H1 (cell line): ENCODE results near the gene SMPX. TPM values are rescaled to one million over a fixed set of nuclear protein-coding genes. Genes with fewer than 3 reads are reported as not detected.

Experiments used
- CTCF ChIA-PET: fragments of 300-600 bp; sonication (Branson Sonifier 250); formaldehyde crosslinking; loops from one replicate; lab custom pipeline; 2021; ENCODE audit not compliant: partially characterized antibody; lab: Charles Lee
- POLR2A ChIA-PET: fragments of 300-600 bp; sonication (Branson Sonifier 250); formaldehyde crosslinking; loops from one replicate; lab custom pipeline; 2021; ENCODE audit warnings: inconsistent platforms; ENCODE audit not compliant: partially characterized antibody; lab: Charles Lee
- DNase-seq, 2 experiments: peaks; one replicate each; pipeline versions ENCODE4 v3.0.0 to v3.0.0-alpha.2; 2010 to 2022; ENCODE audit warnings: low spot score in 2 of 2, low read depth in 1 of 2, mixed read lengths in 1 of 2
- FAIRE-seq: peaks from 2 replicates; lab custom pipeline; 2011; peaks lifted over from hg19 to GRCh38; lab: Jason Lieb, UNC
- H2AFZ ChIP-seq: 2 replicates; pipeline ENCODE4 v1.8.1; 2012; ENCODE audit warnings: low read length, inconsistent platforms
- H2AK5ac ChIP-seq: 2 replicates; pipeline ENCODE4 v1.6.1; 2013; ENCODE audit warnings: low read depth, low read length
- H2BK120ac ChIP-seq: replicated peaks from 2 replicates; pipeline ENCODE3; 2013; ENCODE audit warnings: low read depth, low read length, inconsistent platforms
- H2BK12ac ChIP-seq: 2 replicates; pipeline ENCODE4 v1.6.1; 2013; ENCODE audit warnings: low read depth, low read length
- H2BK15ac ChIP-seq: 2 replicates; pipeline ENCODE4 v1.6.1; 2013; ENCODE audit warnings: low read length
- H2BK20ac ChIP-seq: 2 replicates; pipeline ENCODE4 v1.6.1; 2013; ENCODE audit warnings: low read length
- H2BK5ac ChIP-seq: 2 replicates; pipeline ENCODE4 v1.6.1; 2013; ENCODE audit warnings: low read depth, low read length
- H3K14ac ChIP-seq: 2 replicates; pipeline ENCODE4 v1.6.1; 2013; ENCODE audit warnings: inconsistent platforms; ENCODE audit not compliant: insufficient read length
- H3K18ac ChIP-seq: 2 replicates; pipeline ENCODE4 v1.6.1; 2013; ENCODE audit warnings: low read length; ENCODE audit errors: extremely low read depth
- H3K23ac ChIP-seq: 2 replicates; pipeline ENCODE4 v1.6.1; 2013; ENCODE audit warnings: inconsistent platforms; ENCODE audit not compliant: insufficient read length
- H3K23me2 ChIP-seq: 2 replicates; pipeline ENCODE4 v1.6.1; 2013; ENCODE audit warnings: low read depth, low read length
- H3K27ac ChIP-seq: 2 replicates; pipeline ENCODE4 v1.6.1; 2011; ENCODE audit warnings: low read depth, low read length, inconsistent platforms
- H3K27me3 ChIP-seq, 4 experiments: replicated peaks in 1 of 4; 1 replicate in 1 of 4; 2 replicates in 3 of 4; pipeline versions ENCODE4 v1.6.1 to v1.8.1; 2011 to 2013; ENCODE audit warnings: low read length in 3 of 4, mild to moderate bottlenecking in 3 of 4, inconsistent platforms in 2 of 4, mixed read lengths in 2 of 4, moderate library complexity in 1 of 4; ENCODE audit not compliant: control insufficient read depth in 3 of 4, insufficient read depth in 3 of 4; ENCODE audit errors: extremely low read depth in 1 of 4
- H3K36me3 ChIP-seq, 4 experiments: 2 replicates each; pipeline versions ENCODE4 v1.6.1 to v1.8.1; 2011 to 2013; ENCODE audit warnings: mild to moderate bottlenecking in 4 of 4, low read length in 3 of 4, moderate library complexity in 2 of 4, control low read depth in 1 of 4, inconsistent platforms in 1 of 4; ENCODE audit not compliant: insufficient read depth in 4 of 4, control insufficient read depth in 2 of 4
- H3K4ac ChIP-seq: replicated peaks from 2 replicates; pipeline ENCODE3; 2013; ENCODE audit warnings: low read length, low read depth, mixed read lengths, inconsistent platforms; ENCODE audit not compliant: insufficient read length
- H3K4me1 ChIP-seq, 4 experiments: replicated peaks in 1 of 4; 1 replicate in 1 of 4; 2 replicates in 3 of 4; pipeline versions ENCODE4 v1.6.1 to v1.8.1; 2011 to 2013; ENCODE audit warnings: low read length in 3 of 4, inconsistent platforms in 2 of 4, mixed read lengths in 1 of 4; ENCODE audit not compliant: insufficient read depth in 4 of 4, control insufficient read depth in 3 of 4
- H3K4me2 ChIP-seq, 2 experiments: 2 replicates each; pipeline versions ENCODE4 v1.6.1 to v1.8.1; 2011 to 2013; ENCODE audit warnings: low read depth in 2 of 2, low read length in 2 of 2, control low read depth in 1 of 2, inconsistent platforms in 1 of 2, mild to moderate bottlenecking in 1 of 2; ENCODE audit not compliant: insufficient read depth in 1 of 2
- H3K4me3 ChIP-seq, 4 experiments: fragments of 200-600, 300-600 bp in 1 of 4; sonication (generic), shearing (Covaris generic), sonication (Bioruptor Twin) in 1 of 4; 2 replicates each; pipeline versions ENCODE4 v1.5.1 to v1.8.1; 2011 to 2016; ENCODE audit warnings: low read length in 4 of 4, low read depth in 3 of 4, control low read depth in 2 of 4, inconsistent platforms in 2 of 4, mild to moderate bottlenecking in 2 of 4, mixed read lengths in 1 of 4, moderate library complexity in 1 of 4; ENCODE audit not compliant: insufficient read depth in 2 of 4; ENCODE audit errors: extremely low read depth in 1 of 4
- H3K56ac ChIP-seq: replicated peaks from 2 replicates; pipeline ENCODE3; 2013; ENCODE audit warnings: low read depth, mild to moderate bottlenecking, mixed read lengths, low read length, inconsistent platforms; ENCODE audit not compliant: insufficient read length
- H3K79me1 ChIP-seq: 2 replicates; pipeline ENCODE4 v1.6.1; 2013; ENCODE audit warnings: low read depth, low read length, control low read depth
- H3K79me2 ChIP-seq, 2 experiments: 2 replicates each; pipeline versions ENCODE4 v1.6.1 to v1.8.1; 2012 to 2013; ENCODE audit warnings: low read length in 2 of 2, mild to moderate bottlenecking in 2 of 2, inconsistent platforms in 1 of 2; ENCODE audit not compliant: insufficient read depth in 2 of 2, control insufficient read depth in 1 of 2
- H3K9ac ChIP-seq, 4 experiments: replicated peaks in 1 of 4; 1 replicate in 1 of 4; 2 replicates in 3 of 4; pipeline versions ENCODE4 v1.6.1 to v1.8.1; 2011 to 2013; ENCODE audit warnings: low read depth in 3 of 4, low read length in 3 of 4, control low read depth in 2 of 4, mild to moderate bottlenecking in 2 of 4, moderate library complexity in 2 of 4, inconsistent platforms in 1 of 4; ENCODE audit errors: extremely low read depth in 1 of 4
- H3K9me3 ChIP-seq, 2 experiments: 2 replicates each; pipeline versions ENCODE4 v1.6.1 to v1.8.1; 2012 to 2013; ENCODE audit warnings: mild to moderate bottlenecking in 2 of 2, moderate library complexity in 2 of 2, control low read depth in 1 of 2, inconsistent platforms in 1 of 2, low read depth in 1 of 2, low read length in 1 of 2, mixed read lengths in 1 of 2; ENCODE audit not compliant: insufficient read depth in 2 of 2
- H4K20me1 ChIP-seq, 2 experiments: replicated peaks in 1 of 2; 2 replicates each; pipeline versions ENCODE3 to v1.8.1; 2011 to 2013; ENCODE audit warnings: inconsistent platforms in 2 of 2, low read length in 2 of 2, mild to moderate bottlenecking in 1 of 2; ENCODE audit not compliant: insufficient read depth in 2 of 2, control insufficient read depth in 1 of 2
- H4K5ac ChIP-seq: 2 replicates; pipeline ENCODE4 v1.6.1; 2013; ENCODE audit warnings: low read length, low read depth, mixed read lengths, inconsistent platforms; ENCODE audit not compliant: insufficient read length
- H4K8ac ChIP-seq: 2 replicates; pipeline ENCODE4 v1.8.0; 2013; ENCODE audit warnings: mild to moderate bottlenecking, moderate library complexity, low read length, inconsistent platforms; ENCODE audit not compliant: insufficient read depth; ENCODE audit errors: extremely low read depth
- H4K91ac ChIP-seq: replicated peaks from 2 replicates; pipeline ENCODE3; 2013; ENCODE audit warnings: low read length, mixed read lengths, inconsistent platforms; ENCODE audit not compliant: insufficient read length
- ATF3 ChIP-seq: IDR thresholded peaks from 2 replicates; pipeline ENCODE4 v1.6.1; 2011; ENCODE audit warnings: low read depth, mild to moderate bottlenecking, low read length; ENCODE audit not compliant: insufficient read depth
- BACH1 ChIP-seq: IDR thresholded peaks from 2 replicates; pipeline ENCODE4 v1.6.1; 2012; ENCODE audit warnings: low read length, improper control_type of control experiment
- BCL11A ChIP-seq, 2 experiments: IDR thresholded peaks; one replicate each; pipeline ENCODE4 v1.6.1; 2011; ENCODE audit warnings: low read depth in 2 of 2, low read length in 2 of 2, mild to moderate bottlenecking in 2 of 2
- CHD2 ChIP-seq: IDR thresholded peaks from 2 replicates; pipeline ENCODE4 v1.6.1; 2012; ENCODE audit warnings: low read length, improper control_type of control experiment
- CREB1 ChIP-seq: IDR thresholded peaks from 2 replicates; pipeline ENCODE4 v1.6.1; 2012; ENCODE audit warnings: inconsistent platforms
- FOSL1 ChIP-seq: IDR thresholded peaks from 2 replicates; pipeline ENCODE4 v1.6.1; 2011; ENCODE audit warnings: mild to moderate bottlenecking, low read depth, low read length, moderate library complexity; ENCODE audit not compliant: insufficient read depth
- HDAC2 ChIP-seq, 2 experiments: fragments of 300-600 bp in 1 of 2; sonication (generic) in 1 of 2; IDR thresholded peaks; 2 replicates each; pipeline ENCODE4 v1.6.1; 2011 to 2012; ENCODE audit warnings: low read depth in 2 of 2, low read length in 2 of 2, mild to moderate bottlenecking in 2 of 2, moderate library complexity in 2 of 2, borderline replicate concordance in 1 of 2, inconsistent platforms in 1 of 2
- SAP30 ChIP-seq: fragments of 300-600 bp; sonication (generic); IDR thresholded peaks from 2 replicates; pipeline ENCODE4 v1.7.1; 2012; ENCODE audit warnings: low read length, moderate library complexity, mild to moderate bottlenecking, inconsistent platforms; ENCODE audit not compliant: insufficient read depth, insufficient replicate concordance
- SP1 ChIP-seq: IDR thresholded peaks from 2 replicates; pipeline ENCODE4 v1.6.1; 2011; ENCODE audit warnings: low read depth, low read length
- TAF7 ChIP-seq: optimal IDR thresholded peaks from 2 replicates; pipeline ENCODE3; 2011; ENCODE audit warnings: low read depth, mild to moderate bottlenecking, inconsistent platforms, low read length, moderate library complexity, borderline replicate concordance
- TBP ChIP-seq: IDR thresholded peaks from 2 replicates; pipeline ENCODE4 v1.6.1; 2011; ENCODE audit warnings: low read depth, low read length, improper control_type of control experiment
- TCF12 ChIP-seq: IDR thresholded peaks from 2 replicates; pipeline ENCODE4 v1.6.1; 2011; ENCODE audit warnings: low read depth, mild to moderate bottlenecking, low read length
- ZNF274 ChIP-seq: IDR thresholded peaks from 2 replicates; pipeline ENCODE4 v1.7.0; 2012; ENCODE audit warnings: low read length, borderline replicate concordance; ENCODE audit errors: extremely low read depth
- WGBS, 2 experiments: shearing (Covaris generic) in 1 of 2; methylation state at CpG; one replicate each; pipeline versions ENCODE4 v1.1.6 to v1.1.7; 2013 to 2015; ENCODE audit warnings: low lambda C conversion rate in 2 of 2, mixed read lengths in 2 of 2, inconsistent platforms in 1 of 2, low coverage in 1 of 2, missing lambda C conversion rate in 1 of 2; ENCODE audit not compliant: insufficient replicate concordance in 2 of 2, insufficient coverage in 1 of 2, insufficient read length in 1 of 2; ENCODE audit errors: extremely low coverage in 1 of 2, missing lambda C conversion rate in 1 of 2; 5-methylcytosine and 5-hydroxymethylcytosine counted together
- polyA plus RNA-seq, 7 experiments: library from polyadenylated mRNA; depleted of rRNA in 3 of 7; stranded (reverse) in 5 of 7; unstranded in 2 of 7; fragments of >200 nt in 5 of 7; fragments of 200-250 nt in 2 of 7; gene quantifications; 1 replicate in 5 of 7; 2 replicates in 1 of 7; 4 replicates in 1 of 7; pipeline versions ENCODE4 v1.2.1 to v1.2.3, GENCODE V29; 2011 to 2013; ENCODE audit warnings: missing spikeins in 2 of 7, mixed read lengths in 2 of 7
- total RNA-seq: library from RNA; stranded (reverse); fragmentation: NEBNext Ultra II Directional; extraction: Animal tissue kit (Norgen Biotek cat#: 25700); gene quantifications from 2 replicates; pipeline ENCODE4 v1.2.1, GENCODE V29; 2021

SMPX gene
- total and polyA plus RNA-seq, 2 of the 8 experiments (the other 6 are each of a cell fraction or from before 2014, with no cell fraction given), result not detected

GRCh38 chrX:21734175-21734574 lies 23.7 kb downstream of the SMPX start:
- H3K27ac ChIP-seq, result no peak overlapping the region
- H4K91ac ChIP-seq, result no peak overlapping the region
- no peak overlapping the region for H3K4ac ChIP-seq
- H3K18ac ChIP-seq, result no peak overlapping the region
- H4K8ac ChIP-seq, result no peak overlapping the region
- H2BK5ac ChIP-seq, result no peak overlapping the region
- no peaks in the 10 kb centered on the region for H4K20me1 ChIP-seq
- H2AFZ ChIP-seq, result no peak overlapping the region
- H2BK15ac ChIP-seq, result no peak overlapping the region
- no peaks in the 10 kb centered on the region for H3K9me3 ChIP-seq
- no peak overlapping the region for H4K5ac ChIP-seq
- H3K9ac ChIP-seq, result no peak overlapping the region
- TF ChIP-seq HDAC2 (IDR thresholded peaks at IDR 0.05; ENCODE audit: borderline replicate concordance in 1 of 2, low read depth in 2 of 2, low read length in 2 of 2) (no peak), BCL11A (IDR thresholded peaks at IDR 0.05; ENCODE audit: low read depth in 2 of 2, low read length in 2 of 2) (no peak), BACH1 (no peak), CREB1 (no peak), FOSL1 (no peak), SP1 (no peak), TAF7 (no peak), ZNF274 (no peak), TBP (no peak), CHD2 (no peak), TCF12 (no peak), SAP30 (no peak), ATF3 (no peak)
- 100% methylated on average over 2 of the region's 2 CpGs; no CpG with 5 or more reads in 1 of the 2 experiments for WGBS, 2 experiments
- H3K23ac ChIP-seq, result no peak overlapping the region
- peaks cover 0 to 2% (median under 1%) of the 10 kb centered on the region in 4 experiments; a peak in 1 of 7 replicates for H3K4me1 ChIP-seq
- H2BK20ac ChIP-seq, result no peak overlapping the region
- no peaks in the 10 kb centered on the region for H3K27me3 ChIP-seq
- ChIA-PET POLR2A (no interaction called here), CTCF (interaction anchor here (0.7 to 1.1 kb wide), 2 partner anchors 9 to 11 kb away, joined by 4 read pairs; no protein-coding TSS in a partner anchor)
- H3K14ac ChIP-seq, result no peak overlapping the region
- H2BK120ac ChIP-seq, result no peak overlapping the region
- DNase-seq, result no peak
- H2AK5ac ChIP-seq, result no peak overlapping the region
- no peak for FAIRE-seq
- no peak overlapping the region for H3K4me2 ChIP-seq
- H3K4me3 ChIP-seq, result no peak overlapping the region
- no peaks in the 10 kb centered on the region for H3K79me2 ChIP-seq
- H2BK12ac ChIP-seq, result no peak overlapping the region
- no peak overlapping the region for H3K56ac ChIP-seq
- H3K23me2 ChIP-seq, result no peaks in the 10 kb centered on the region
- no peaks in the 10 kb centered on the region for H3K79me1 ChIP-seq
- no peaks in the 10 kb centered on the region for H3K36me3 ChIP-seq
